WTC11 (cell line): ENCODE data around the gene PDLIM1. TPM values are rescaled to one million over a fixed set of nuclear protein-coding genes. Genes with fewer than 3 reads are reported as not detected.

Source experiments
- ATAC-seq: fragments of 200-7000 bp; cut with Tn5 transposase; 2 replicates; pipeline ENCODE4 v1.10.0; 2021; ENCODE audit warnings: mild to moderate bottlenecking, moderate library complexity
- CTCF ChIA-PET: fragments of 300-600 bp; sonication (Branson Sonifier 250); formaldehyde crosslinking; loops from one replicate; lab custom pipeline; 2021; ENCODE audit warnings: antibody characterized with exemption; lab: Charles Lee
- POLR2A ChIA-PET: fragments of 350-600 bp; sonication (Branson Sonifier 250); formaldehyde crosslinking; loops from one replicate; lab custom pipeline; 2021; ENCODE audit warnings: antibody characterized with exemption; lab: Charles Lee
- DNase-seq: peaks from one replicate; pipeline ENCODE4 v3.0.0; 2021; ENCODE audit warnings: low spot score
- H3K27ac Mint-ChIP-seq: 2 replicates; pipeline ENCODE4 v1.8.0; 2021; ENCODE audit warnings: mixed read lengths
- H3K27me3 Mint-ChIP-seq: 2 replicates; pipeline ENCODE4 v1.8.0; 2021; ENCODE audit warnings: low read depth, mild to moderate bottlenecking, moderate library complexity, mixed read lengths
- H3K36me3 Mint-ChIP-seq: 2 replicates; pipeline ENCODE4 v1.8.0; 2021; ENCODE audit warnings: mixed read lengths
- H3K4me1 Mint-ChIP-seq: 2 replicates; pipeline ENCODE4 v1.8.0; 2022; ENCODE audit warnings: mixed read lengths
- H3K4me3 Mint-ChIP-seq: 2 replicates; pipeline ENCODE4 v1.8.0; 2021; ENCODE audit warnings: mild to moderate bottlenecking, moderate library complexity, mixed read lengths
- H3K9me3 Mint-ChIP-seq: 2 replicates; pipeline ENCODE4 v1.8.0; 2021; ENCODE audit warnings: mixed read lengths
- CBFB ChIP-seq: sonication (generic); formaldehyde crosslinking; IDR thresholded peaks from 2 replicates; pipeline ENCODE4 v1.8.1; 2022; ENCODE audit warnings: mild to moderate bottlenecking, low read depth, missing genetic modification reagents
- CREM ChIP-seq: sonication (generic); formaldehyde crosslinking; IDR thresholded peaks from 2 replicates; pipeline ENCODE4 v1.8.1; 2022; ENCODE audit warnings: mild to moderate bottlenecking, missing genetic modification reagents, moderate library complexity
- FOXJ3 ChIP-seq: sonication (generic); formaldehyde crosslinking; IDR thresholded peaks from 2 replicates; pipeline ENCODE4 v1.9.0; 2021; ENCODE audit warnings: missing genetic modification reagents, mild to moderate bottlenecking, borderline replicate concordance
- PRRX2 ChIP-seq: fragments of 250-450 bp; sonication (Bioruptor Pico); IDR thresholded peaks from 2 replicates; pipeline ENCODE4 v1.8.0; 2021; ENCODE audit warnings: mild to moderate bottlenecking
- SP1 ChIP-seq: sonication (generic); formaldehyde crosslinking; conservative IDR thresholded peaks from 2 replicates; pipeline ENCODE4 v1.8.1; 2022; ENCODE audit warnings: missing genetic modification reagents
- TP53 ChIP-seq: sonication (generic); formaldehyde crosslinking; IDR thresholded peaks from 2 replicates; pipeline ENCODE4 v1.8.1; 2023; ENCODE audit warnings: mild to moderate bottlenecking, missing genetic modification reagents
- ZNF219 ChIP-seq: sonication (generic); formaldehyde crosslinking; IDR thresholded peaks from 2 replicates; pipeline ENCODE4 v1.8.0; 2023; ENCODE audit warnings: missing genetic modification reagents, mild to moderate bottlenecking, borderline replicate concordance
- ZNF416 ChIP-seq: fragments of 250-450 bp; sonication (Bioruptor Pico); IDR thresholded peaks from 2 replicates; pipeline ENCODE4 v1.9.0; 2021; ENCODE audit warnings: mild to moderate bottlenecking, inconsistent platforms
- ZNF423 ChIP-seq: fragments of 250-450 bp; sonication (Bioruptor Pico); IDR thresholded peaks from 2 replicates; pipeline ENCODE4 v2.1.2; 2022; ENCODE audit warnings: mild to moderate bottlenecking, moderate library complexity
- total RNA-seq: library from RNA; stranded (reverse); gene quantifications from 3 replicates; pipeline ENCODE4 v1.2.3, GENCODE V29; 2021
- TF ChIP-seq, protein P1 (sequence below): sonication (generic); formaldehyde crosslinking; IDR thresholded peaks from 2 replicates; pipeline ENCODE4 v1.8.0; 2022; ENCODE audit warnings: mild to moderate bottlenecking, missing genetic modification reagents
- TF ChIP-seq, protein P2 (sequence below): sonication (generic); formaldehyde crosslinking; IDR thresholded peaks from 2 replicates; pipeline ENCODE4 v1.8.1; 2023; ENCODE audit warnings: mild to moderate bottlenecking, missing genetic modification reagents
- TF ChIP-seq, protein P3 (sequence below): fragments of 250-450 bp; sonication (Bioruptor Pico); IDR thresholded peaks from 2 replicates; pipeline ENCODE4 v2.1.2; 2022; ENCODE audit warnings: mild to moderate bottlenecking, moderate library complexity
- TF ChIP-seq, protein P4 (sequence below): fragments of 250-450 bp; sonication (Bioruptor Pico); IDR thresholded peaks from 2 replicates; pipeline ENCODE4 v1.9.0; 2021; ENCODE audit warnings: mild to moderate bottlenecking
- TF ChIP-seq, protein P5 (sequence below): sonication (generic); formaldehyde crosslinking; IDR thresholded peaks from 2 replicates; pipeline ENCODE4 v1.8.0; 2023; ENCODE audit warnings: missing genetic modification reagents, mild to moderate bottlenecking, borderline replicate concordance
- TF ChIP-seq, protein P6 (sequence below): fragments of 250-450 bp; sonication (Bioruptor Pico); conservative IDR thresholded peaks from 2 replicates; pipeline ENCODE4 v1.9.0; 2021; ENCODE audit warnings: mild to moderate bottlenecking
- TF ChIP-seq, protein P7 (sequence below): fragments of 200-600 bp; IDR thresholded peaks from 2 replicates; pipeline ENCODE4 v1.8.0; 2022; ENCODE audit warnings: antibody characterized with exemption
- TF ChIP-seq, protein P8 (sequence below): sonication (generic); formaldehyde crosslinking; IDR thresholded peaks from 2 replicates; pipeline ENCODE4 v1.8.0; 2023; ENCODE audit warnings: missing genetic modification reagents

Gene PDLIM1
- total RNA-seq, 1 experiment from 2014 or later, result 223 TPM

DNA sequence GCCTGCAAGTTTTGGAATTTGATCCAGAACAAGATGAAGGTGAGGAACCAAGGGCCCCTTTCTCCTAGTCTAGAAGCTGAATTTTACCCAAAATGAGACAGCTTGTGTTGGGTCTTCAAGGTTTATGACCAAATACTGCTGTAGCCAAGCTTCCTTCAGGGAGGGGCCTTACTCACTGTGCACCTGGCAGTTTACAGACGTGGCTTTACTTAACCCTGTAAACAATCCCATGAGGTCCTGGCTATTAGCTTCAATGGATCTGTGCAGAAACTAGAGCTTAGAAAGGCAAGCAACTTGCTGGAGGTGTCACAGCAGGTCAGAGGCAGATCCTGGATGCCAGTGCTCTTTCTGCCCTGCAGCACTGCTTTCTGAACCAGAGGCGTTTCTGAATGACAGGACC, 46.7 kb downstream of the PDLIM1 start (continued):
- TF ChIP-seq, protein P1, sequence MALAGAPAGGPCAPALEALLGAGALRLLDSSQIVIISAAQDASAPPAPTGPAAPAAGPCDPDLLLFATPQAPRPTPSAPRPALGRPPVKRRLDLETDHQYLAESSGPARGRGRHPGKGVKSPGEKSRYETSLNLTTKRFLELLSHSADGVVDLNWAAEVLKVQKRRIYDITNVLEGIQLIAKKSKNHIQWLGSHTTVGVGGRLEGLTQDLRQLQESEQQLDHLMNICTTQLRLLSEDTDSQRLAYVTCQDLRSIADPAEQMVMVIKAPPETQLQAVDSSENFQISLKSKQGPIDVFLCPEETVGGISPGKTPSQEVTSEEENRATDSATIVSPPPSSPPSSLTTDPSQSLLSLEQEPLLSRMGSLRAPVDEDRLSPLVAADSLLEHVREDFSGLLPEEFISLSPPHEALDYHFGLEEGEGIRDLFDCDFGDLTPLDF (CRISPR knock-in tag), result no peak
- TF ChIP-seq PRRX2 (CRISPR knock-in tag) (no peak), ZNF423 (CRISPR knock-in tag) (no peak)

DNA sequence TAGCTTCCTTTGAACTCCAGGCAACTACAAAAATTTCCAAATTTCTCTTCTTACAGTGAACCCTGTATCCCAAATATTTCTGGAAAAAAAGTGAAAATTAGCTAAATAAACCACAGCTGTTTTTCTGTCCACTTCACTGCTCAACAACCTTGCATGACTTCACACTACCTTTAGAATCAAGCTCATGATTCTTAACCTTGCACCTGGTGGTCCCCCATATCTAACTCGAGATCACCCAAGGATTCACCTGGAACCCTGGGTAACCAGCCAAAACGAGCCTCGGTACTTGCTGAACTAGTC, 47.5 kb downstream of the PDLIM1 start:
- Mint-ChIP-seq H3K27me3 (no peaks in the 10 kb centered on the region), H3K27ac (peak overlapping the region; percentile 35), H3K9me3 (peaks cover 8% of the 10 kb centered on the region), H3K4me1 (peaks cover 30% of the 10 kb centered on the region), H3K4me3 (no peak overlapping the region), H3K36me3 (peaks cover 60% of the 10 kb centered on the region)
- DNase-seq, result no peak
- no peak for ATAC-seq
- POLR2A ChIA-PET, result interaction anchor here (1.0 to 1.6 kb wide), 2 partner anchors 8 to 12 kb away, joined by 3 to 9 read pairs; no protein-coding TSS in a partner anchor
- CTCF ChIA-PET, result interaction anchor here (0.6 to 3.3 kb wide), 52 partner anchors 8 to 617 kb away, joined by 3 to 69 read pairs (median 5); partner anchors contain the start of gene ACSM6
- TF ChIP-seq, protein P2, sequence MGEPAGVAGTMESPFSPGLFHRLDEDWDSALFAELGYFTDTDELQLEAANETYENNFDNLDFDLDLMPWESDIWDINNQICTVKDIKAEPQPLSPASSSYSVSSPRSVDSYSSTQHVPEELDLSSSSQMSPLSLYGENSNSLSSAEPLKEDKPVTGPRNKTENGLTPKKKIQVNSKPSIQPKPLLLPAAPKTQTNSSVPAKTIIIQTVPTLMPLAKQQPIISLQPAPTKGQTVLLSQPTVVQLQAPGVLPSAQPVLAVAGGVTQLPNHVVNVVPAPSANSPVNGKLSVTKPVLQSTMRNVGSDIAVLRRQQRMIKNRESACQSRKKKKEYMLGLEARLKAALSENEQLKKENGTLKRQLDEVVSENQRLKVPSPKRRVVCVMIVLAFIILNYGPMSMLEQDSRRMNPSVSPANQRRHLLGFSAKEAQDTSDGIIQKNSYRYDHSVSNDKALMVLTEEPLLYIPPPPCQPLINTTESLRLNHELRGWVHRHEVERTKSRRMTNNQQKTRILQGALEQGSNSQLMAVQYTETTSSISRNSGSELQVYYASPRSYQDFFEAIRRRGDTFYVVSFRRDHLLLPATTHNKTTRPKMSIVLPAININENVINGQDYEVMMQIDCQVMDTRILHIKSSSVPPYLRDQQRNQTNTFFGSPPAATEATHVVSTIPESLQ (CRISPR knock-in tag), result no peak
- TF ChIP-seq, protein P3, sequence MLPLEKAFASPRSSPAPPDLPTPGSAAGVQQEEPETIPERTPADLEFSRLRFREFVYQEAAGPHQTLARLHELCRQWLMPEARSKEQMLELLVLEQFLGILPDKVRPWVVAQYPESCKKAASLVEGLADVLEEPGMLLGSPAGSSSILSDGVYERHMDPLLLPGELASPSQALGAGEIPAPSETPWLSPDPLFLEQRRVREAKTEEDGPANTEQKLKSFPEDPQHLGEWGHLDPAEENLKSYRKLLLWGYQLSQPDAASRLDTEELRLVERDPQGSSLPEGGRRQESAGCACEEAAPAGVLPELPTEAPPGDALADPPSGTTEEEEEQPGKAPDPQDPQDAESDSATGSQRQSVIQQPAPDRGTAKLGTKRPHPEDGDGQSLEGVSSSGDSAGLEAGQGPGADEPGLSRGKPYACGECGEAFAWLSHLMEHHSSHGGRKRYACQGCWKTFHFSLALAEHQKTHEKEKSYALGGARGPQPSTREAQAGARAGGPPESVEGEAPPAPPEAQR (CRISPR knock-in tag), result no peak
- TF ChIP-seq FOXJ3 (CRISPR knock-in tag) (no peak), PRRX2 (CRISPR knock-in tag) (no peak), CBFB (CRISPR knock-in tag) (no peak), ZNF219 (CRISPR knock-in tag) (no peak), SP1 (CRISPR knock-in tag) (no peak), CREM (CRISPR knock-in tag) (no peak), TP53 (CRISPR knock-in tag) (no peak), ZNF416 (CRISPR knock-in tag) (no peak)
- TF ChIP-seq, protein P4, sequence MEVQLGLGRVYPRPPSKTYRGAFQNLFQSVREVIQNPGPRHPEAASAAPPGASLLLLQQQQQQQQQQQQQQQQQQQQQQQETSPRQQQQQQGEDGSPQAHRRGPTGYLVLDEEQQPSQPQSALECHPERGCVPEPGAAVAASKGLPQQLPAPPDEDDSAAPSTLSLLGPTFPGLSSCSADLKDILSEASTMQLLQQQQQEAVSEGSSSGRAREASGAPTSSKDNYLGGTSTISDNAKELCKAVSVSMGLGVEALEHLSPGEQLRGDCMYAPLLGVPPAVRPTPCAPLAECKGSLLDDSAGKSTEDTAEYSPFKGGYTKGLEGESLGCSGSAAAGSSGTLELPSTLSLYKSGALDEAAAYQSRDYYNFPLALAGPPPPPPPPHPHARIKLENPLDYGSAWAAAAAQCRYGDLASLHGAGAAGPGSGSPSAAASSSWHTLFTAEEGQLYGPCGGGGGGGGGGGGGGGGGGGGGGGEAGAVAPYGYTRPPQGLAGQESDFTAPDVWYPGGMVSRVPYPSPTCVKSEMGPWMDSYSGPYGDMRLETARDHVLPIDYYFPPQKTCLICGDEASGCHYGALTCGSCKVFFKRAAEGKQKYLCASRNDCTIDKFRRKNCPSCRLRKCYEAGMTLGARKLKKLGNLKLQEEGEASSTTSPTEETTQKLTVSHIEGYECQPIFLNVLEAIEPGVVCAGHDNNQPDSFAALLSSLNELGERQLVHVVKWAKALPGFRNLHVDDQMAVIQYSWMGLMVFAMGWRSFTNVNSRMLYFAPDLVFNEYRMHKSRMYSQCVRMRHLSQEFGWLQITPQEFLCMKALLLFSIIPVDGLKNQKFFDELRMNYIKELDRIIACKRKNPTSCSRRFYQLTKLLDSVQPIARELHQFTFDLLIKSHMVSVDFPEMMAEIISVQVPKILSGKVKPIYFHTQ (CRISPR knock-in tag), result no peak
- TF ChIP-seq, protein P5, sequence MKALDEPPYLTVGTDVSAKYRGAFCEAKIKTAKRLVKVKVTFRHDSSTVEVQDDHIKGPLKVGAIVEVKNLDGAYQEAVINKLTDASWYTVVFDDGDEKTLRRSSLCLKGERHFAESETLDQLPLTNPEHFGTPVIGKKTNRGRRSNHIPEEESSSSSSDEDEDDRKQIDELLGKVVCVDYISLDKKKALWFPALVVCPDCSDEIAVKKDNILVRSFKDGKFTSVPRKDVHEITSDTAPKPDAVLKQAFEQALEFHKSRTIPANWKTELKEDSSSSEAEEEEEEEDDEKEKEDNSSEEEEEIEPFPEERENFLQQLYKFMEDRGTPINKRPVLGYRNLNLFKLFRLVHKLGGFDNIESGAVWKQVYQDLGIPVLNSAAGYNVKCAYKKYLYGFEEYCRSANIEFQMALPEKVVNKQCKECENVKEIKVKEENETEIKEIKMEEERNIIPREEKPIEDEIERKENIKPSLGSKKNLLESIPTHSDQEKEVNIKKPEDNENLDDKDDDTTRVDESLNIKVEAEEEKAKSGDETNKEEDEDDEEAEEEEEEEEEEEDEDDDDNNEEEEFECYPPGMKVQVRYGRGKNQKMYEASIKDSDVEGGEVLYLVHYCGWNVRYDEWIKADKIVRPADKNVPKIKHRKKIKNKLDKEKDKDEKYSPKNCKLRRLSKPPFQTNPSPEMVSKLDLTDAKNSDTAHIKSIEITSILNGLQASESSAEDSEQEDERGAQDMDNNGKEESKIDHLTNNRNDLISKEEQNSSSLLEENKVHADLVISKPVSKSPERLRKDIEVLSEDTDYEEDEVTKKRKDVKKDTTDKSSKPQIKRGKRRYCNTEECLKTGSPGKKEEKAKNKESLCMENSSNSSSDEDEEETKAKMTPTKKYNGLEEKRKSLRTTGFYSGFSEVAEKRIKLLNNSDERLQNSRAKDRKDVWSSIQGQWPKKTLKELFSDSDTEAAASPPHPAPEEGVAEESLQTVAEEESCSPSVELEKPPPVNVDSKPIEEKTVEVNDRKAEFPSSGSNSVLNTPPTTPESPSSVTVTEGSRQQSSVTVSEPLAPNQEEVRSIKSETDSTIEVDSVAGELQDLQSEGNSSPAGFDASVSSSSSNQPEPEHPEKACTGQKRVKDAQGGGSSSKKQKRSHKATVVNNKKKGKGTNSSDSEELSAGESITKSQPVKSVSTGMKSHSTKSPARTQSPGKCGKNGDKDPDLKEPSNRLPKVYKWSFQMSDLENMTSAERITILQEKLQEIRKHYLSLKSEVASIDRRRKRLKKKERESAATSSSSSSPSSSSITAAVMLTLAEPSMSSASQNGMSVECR, result no peak
- TF ChIP-seq, protein P6, sequence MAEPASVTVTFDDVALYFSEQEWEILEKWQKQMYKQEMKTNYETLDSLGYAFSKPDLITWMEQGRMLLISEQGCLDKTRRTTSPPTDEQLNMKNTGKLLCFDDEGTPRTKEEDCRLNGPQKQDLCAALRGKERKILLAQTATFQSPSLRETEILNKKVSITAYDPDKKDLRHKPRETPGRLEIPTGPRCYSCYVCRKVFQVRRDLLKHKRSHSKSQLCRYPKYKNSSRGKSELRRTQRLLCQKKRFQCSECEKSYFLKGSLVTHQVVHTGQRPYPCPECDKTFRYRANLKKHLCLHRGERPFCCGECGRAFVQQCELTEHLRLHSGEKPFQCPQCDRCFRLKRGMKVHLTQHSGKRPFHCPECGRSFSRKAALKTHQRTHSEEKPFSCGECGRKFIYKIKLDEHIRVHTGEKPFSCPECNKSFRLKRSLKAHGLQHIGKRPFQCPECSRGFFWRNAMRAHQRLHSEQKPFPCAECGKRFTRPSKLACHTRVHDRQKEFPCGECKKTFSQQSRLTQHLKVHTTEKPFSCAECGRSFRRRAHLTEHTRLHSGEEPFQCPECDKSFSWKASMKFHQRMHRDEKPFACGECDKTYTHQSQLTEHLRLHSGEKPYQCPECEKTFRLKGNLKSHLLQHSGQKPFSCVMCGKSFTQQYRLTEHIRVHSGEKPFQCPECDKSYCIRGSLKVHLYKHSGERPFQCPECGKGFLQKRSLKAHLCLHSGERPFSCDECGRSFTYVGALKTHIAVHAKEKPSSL (CRISPR knock-in tag), result no peak
- TF ChIP-seq, protein P7, sequence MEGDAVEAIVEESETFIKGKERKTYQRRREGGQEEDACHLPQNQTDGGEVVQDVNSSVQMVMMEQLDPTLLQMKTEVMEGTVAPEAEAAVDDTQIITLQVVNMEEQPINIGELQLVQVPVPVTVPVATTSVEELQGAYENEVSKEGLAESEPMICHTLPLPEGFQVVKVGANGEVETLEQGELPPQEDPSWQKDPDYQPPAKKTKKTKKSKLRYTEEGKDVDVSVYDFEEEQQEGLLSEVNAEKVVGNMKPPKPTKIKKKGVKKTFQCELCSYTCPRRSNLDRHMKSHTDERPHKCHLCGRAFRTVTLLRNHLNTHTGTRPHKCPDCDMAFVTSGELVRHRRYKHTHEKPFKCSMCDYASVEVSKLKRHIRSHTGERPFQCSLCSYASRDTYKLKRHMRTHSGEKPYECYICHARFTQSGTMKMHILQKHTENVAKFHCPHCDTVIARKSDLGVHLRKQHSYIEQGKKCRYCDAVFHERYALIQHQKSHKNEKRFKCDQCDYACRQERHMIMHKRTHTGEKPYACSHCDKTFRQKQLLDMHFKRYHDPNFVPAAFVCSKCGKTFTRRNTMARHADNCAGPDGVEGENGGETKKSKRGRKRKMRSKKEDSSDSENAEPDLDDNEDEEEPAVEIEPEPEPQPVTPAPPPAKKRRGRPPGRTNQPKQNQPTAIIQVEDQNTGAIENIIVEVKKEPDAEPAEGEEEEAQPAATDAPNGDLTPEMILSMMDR, result no peak
- TF ChIP-seq, protein P8, sequence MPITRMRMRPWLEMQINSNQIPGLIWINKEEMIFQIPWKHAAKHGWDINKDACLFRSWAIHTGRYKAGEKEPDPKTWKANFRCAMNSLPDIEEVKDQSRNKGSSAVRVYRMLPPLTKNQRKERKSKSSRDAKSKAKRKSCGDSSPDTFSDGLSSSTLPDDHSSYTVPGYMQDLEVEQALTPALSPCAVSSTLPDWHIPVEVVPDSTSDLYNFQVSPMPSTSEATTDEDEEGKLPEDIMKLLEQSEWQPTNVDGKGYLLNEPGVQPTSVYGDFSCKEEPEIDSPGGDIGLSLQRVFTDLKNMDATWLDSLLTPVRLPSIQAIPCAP (CRISPR knock-in tag), result no peak
